ENCODE measurements around the gene STBD1.
"Not testable (repeated sequence)": the region's sequence is repeated elsewhere in the genome, so short reads cannot be mapped to it uniquely, and the experiment has no call there.

STBD1 gene

GRCh38 chr4:76339364-76339763 is 32.8 kb downstream of the STBD1 start:
- no peaks in the 10 kb centered on the region for H3K27me3 ChIP-seq (ENCODE audit: insufficient read depth, low read length)
- no peaks in the 10 kb centered on the region for H3K4me1 ChIP-seq (ENCODE audit: insufficient read depth, low read length)
- H3K27ac ChIP-seq (ENCODE audit: low read length), result no peak overlapping the region
- H3K9me3 ChIP-seq (ENCODE audit: insufficient read depth, low read depth, low read length), result no peaks in the 10 kb centered on the region
- no peak overlapping the region for H3K4me3 ChIP-seq (ENCODE audit: low read length)
- H3K36me3 ChIP-seq (ENCODE audit: insufficient read depth, low read depth, low read length), result no peaks in the 10 kb centered on the region
- H3K9ac ChIP-seq (ENCODE audit: low read depth, low read length), result no peak overlapping the region

GRCh38 chr4:76341063-76341462 is 34.5 kb downstream of the STBD1 start:
- Histone ChIP-seq H3K9ac (ENCODE audit: low read depth, low read length) (no peak overlapping the region), H3K27me3 (ENCODE audit: insufficient read depth, low read length) (no peaks in the 10 kb centered on the region), H3K4me1 (ENCODE audit: insufficient read depth, low read length) (no peaks in the 10 kb centered on the region), H3K27ac (ENCODE audit: low read length) (no peak overlapping the region), H3K9me3 (ENCODE audit: insufficient read depth, low read depth, low read length) (no peaks in the 10 kb centered on the region), H3K36me3 (ENCODE audit: insufficient read depth, low read depth, low read length) (no peaks in the 10 kb centered on the region), H3K4me3 (ENCODE audit: low read length) (no peak overlapping the region)

GRCh38 chr4:76342191-76342590 is 35.7 kb downstream of the STBD1 start:
- Histone ChIP-seq H3K4me3 (ENCODE audit: low read length) (no peak overlapping the region), H3K9me3 (ENCODE audit: insufficient read depth, low read depth, low read length) (no peaks in the 10 kb centered on the region), H3K4me1 (ENCODE audit: insufficient read depth, low read length) (no peaks in the 10 kb centered on the region), H3K9ac (ENCODE audit: low read depth, low read length) (no peak overlapping the region), H3K27ac (ENCODE audit: low read length) (no peak overlapping the region), H3K27me3 (ENCODE audit: insufficient read depth, low read length) (no peaks in the 10 kb centered on the region), H3K36me3 (ENCODE audit: insufficient read depth, low read depth, low read length) (no peaks in the 10 kb centered on the region)

- H3K27me3 ChIP-seq (ENCODE audit: insufficient read depth, low read length), result no peaks in the 10 kb centered on the region
- no peaks in the 10 kb centered on the region for H3K4me1 ChIP-seq (ENCODE audit: insufficient read depth, low read length)
- no peak overlapping the region for H3K4me3 ChIP-seq (ENCODE audit: low read length)
- H3K36me3 ChIP-seq (ENCODE audit: insufficient read depth, low read depth, low read length), result no peaks in the 10 kb centered on the region
- H3K9me3 ChIP-seq (ENCODE audit: insufficient read depth, low read depth, low read length), result no peaks in the 10 kb centered on the region
- H3K9ac ChIP-seq (ENCODE audit: low read depth, low read length), result no peak overlapping the region
- no peak overlapping the region for H3K27ac ChIP-seq (ENCODE audit: low read length)
Measured at GRCh38 chr4:76342803-76343202, 36.3 kb downstream of the STBD1 start.

- Histone ChIP-seq H3K27ac (ENCODE audit: low read length) (no peak overlapping the region), H3K9me3 (ENCODE audit: insufficient read depth, low read depth, low read length) (0 out of 2 replicates have a peak, but pooled peaks cover under 1% of the 10 kb centered on the region), H3K4me1 (ENCODE audit: insufficient read depth, low read length) (no peaks in the 10 kb centered on the region), H3K27me3 (ENCODE audit: insufficient read depth, low read length) (no peaks in the 10 kb centered on the region), H3K9ac (ENCODE audit: low read depth, low read length) (no peak overlapping the region), H3K36me3 (ENCODE audit: insufficient read depth, low read depth, low read length) (no peaks in the 10 kb centered on the region), H3K4me3 (ENCODE audit: low read length) (no peak overlapping the region)
Measured at GRCh38 chr4:76354517-76355473, 48.3 kb downstream of the STBD1 start.

GRCh38 chr4:76357981-76358380 is 51.4 kb downstream of the STBD1 start:
- Histone ChIP-seq H3K27me3 (ENCODE audit: insufficient read depth, low read length) (no peaks in the 10 kb centered on the region), H3K9ac (ENCODE audit: low read depth, low read length) (no peak overlapping the region), H3K36me3 (ENCODE audit: insufficient read depth, low read depth, low read length) (no peaks in the 10 kb centered on the region), H3K27ac (ENCODE audit: low read length) (no peak overlapping the region), H3K4me3 (ENCODE audit: low read length) (no peak overlapping the region), H3K9me3 (ENCODE audit: insufficient read depth, low read depth, low read length) (peaks cover 10% of the 10 kb centered on the region; the same call in 1 of the 2 replicates), H3K4me1 (ENCODE audit: insufficient read depth, low read length) (no peaks in the 10 kb centered on the region)

GRCh38 chr4:76359881-76360466 is 53.4 kb downstream of the STBD1 start:
- H3K36me3 ChIP-seq (ENCODE audit: insufficient read depth, low read depth, low read length); H3K9ac ChIP-seq (ENCODE audit: low read depth, low read length); H3K27ac ChIP-seq (ENCODE audit: low read length): not testable (repeated sequence)

More at GRCh38 chr4:76359881-76360466, 53.4 kb downstream of the STBD1 start:
- H3K9me3 ChIP-seq (ENCODE audit: insufficient read depth, low read depth, low read length), result peaks cover 10% of the 10 kb centered on the region; the same call in 1 of the 2 replicates
- H3K27me3 ChIP-seq (ENCODE audit: insufficient read depth, low read length); H3K4me1 ChIP-seq (ENCODE audit: insufficient read depth, low read length); H3K4me3 ChIP-seq (ENCODE audit: low read length): not testable (repeated sequence)

All from iPS-20b (cell line).